Lower lobe of right lung (tissue), 2 donors: Measurements from ENCODE around the gene TNFRSF19. TPM values are rescaled to one million over a fixed set of nuclear protein-coding genes. Genes with fewer than 3 reads are reported as not detected.
"Not testable (repeated sequence)": the region's sequence is repeated elsewhere in the genome, so short reads cannot be mapped to it uniquely, and the experiment has no call there.

Source experiments
- ATAC-seq, 2 donors: fragments of 200-7000 bp; cut with Tn5 transposase; one replicate each; pipeline ENCODE4 v1.9.1; 2020 to 2022; ENCODE audit warnings: mild to moderate bottlenecking in 2 of 2, moderate library complexity in 2 of 2
- DNase-seq: peaks from one replicate; pipeline ENCODE4 v3.0.0-alpha.2; 2020
- H3K27ac ChIP-seq: fragments of 200-600 bp; one replicate; pipeline ENCODE4 v1.8.0; 2022
- H3K27me3 ChIP-seq: fragments of 200-600 bp; one replicate; pipeline ENCODE4 v1.8.0; 2022; ENCODE audit warnings: low read depth
- H3K36me3 ChIP-seq: fragments of 200-600 bp; one replicate; pipeline ENCODE4 v1.8.0; 2022; ENCODE audit warnings: mild to moderate bottlenecking
- H3K4me1 ChIP-seq: fragments of 200-600 bp; one replicate; pipeline ENCODE4 v1.8.0; 2022
- H3K4me3 ChIP-seq: fragments of 200-600 bp; one replicate; pipeline ENCODE4 v1.8.0; 2022; ENCODE audit warnings: mild to moderate bottlenecking
- H3K9me3 ChIP-seq: fragments of 200-600 bp; one replicate; pipeline ENCODE4 v1.8.0; 2022
- CTCF ChIP-seq: fragments of 200-600 bp; IDR thresholded peaks from one replicate; pipeline ENCODE4 v1.8.0; 2022; ENCODE audit warnings: antibody characterized with exemption, mild to moderate bottlenecking
- intact Hi-C: fragments of 100-400 bp; cut with DNase I; formaldehyde crosslinking; loops from one replicate; pipeline ENCODE4 v1.11.0; 2022
- long read RNA-seq: library from polyadenylated mRNA; unstranded; transcript quantifications from one replicate; pipeline ENCODE4 v2.0.0, GENCODE V29; 2021
- total RNA-seq: library from RNA; stranded (reverse); fragmentation: NEBNext Ultra II Directional; extraction: Animal tissue kit (Norgen Biotek cat#: 25700); gene quantifications from one replicate; pipeline ENCODE4 v1.2.1, GENCODE V29; 2021
- donor health status: DM: no; HTN: yes; CAD: no; lungs with severe emphysema.

Gene TNFRSF19
- total RNA-seq: 21.1 TPM
- long read RNA-seq, full-length matches to known transcripts: 8 of 16 reads
- long read RNA-seq, partial matches to known transcripts: 2 of 16 reads
- long read RNA-seq, other reads (novel, unspliced or antisense): 6 of 16 reads

GRCh38 chr13:23570099-23570920, at the start of gene TNFRSF19:
Gene TNFRSF19 (plus strand): TSS chr13:23570412. CDS start chr13:23590184, 19,772 bp downstream.
- Histone ChIP-seq H3K27ac (peak within 1 kb of the TSS; percentile 40), H3K27me3 (no peaks in the 10 kb centered on the region), H3K4me3 (peak within 1 kb of the TSS; percentile 41), H3K4me1 (no peaks in the 10 kb centered on the region), H3K9me3 (no peaks in the 10 kb centered on the region), H3K36me3 (no peaks in the 10 kb centered on the region)
- no peak for TF ChIP-seq CTCF
- intact Hi-C loops: no loop called here
- DNase-seq: no peak
- peak; percentile 65 to 72 for ATAC-seq

- DNase-seq, H3K27ac ChIP-seq, H3K4me1 ChIP-seq, intact Hi-C loops, H3K36me3 ChIP-seq, ATAC-seq, H3K27me3 ChIP-seq, H3K4me3 ChIP-seq, H3K9me3 ChIP-seq: not testable (repeated sequence)
These were observed 40.3 kb upstream of the TNFRSF19 start for GRCh38 chr13:23529926-23530325.

- no peak overlapping the region for H3K27ac ChIP-seq
- ATAC-seq: peak in 1 of 2 donors; percentile 19
- TF ChIP-seq CTCF: no peak
- intact Hi-C loops: no loop called here
- H3K27me3 ChIP-seq: no peaks in the 10 kb centered on the region
- H3K36me3 ChIP-seq: no peaks in the 10 kb centered on the region
- DNase-seq: no peak
- H3K4me1 ChIP-seq: no peaks in the 10 kb centered on the region
- no peak overlapping the region for H3K4me3 ChIP-seq
- H3K9me3 ChIP-seq: no peaks in the 10 kb centered on the region
These were observed 38.8 kb upstream of the TNFRSF19 start for GRCh38 chr13:23531446-23531845.

- Histone ChIP-seq H3K4me1 (no peaks in the 10 kb centered on the region), H3K9me3 (no peaks in the 10 kb centered on the region), H3K27ac (no peak overlapping the region), H3K27me3 (no peaks in the 10 kb centered on the region), H3K36me3 (no peaks in the 10 kb centered on the region), H3K4me3 (no peak overlapping the region)
- no peak for DNase-seq
- ATAC-seq: no peak
- intact Hi-C loops: no loop called here
- TF ChIP-seq CTCF: no peak
These were observed 36.1 kb upstream of the TNFRSF19 start for GRCh38 chr13:23534090-23534489.

GRCh38 chr13:23541221-23541824, 28.9 kb upstream of the TNFRSF19 start:
- no peaks in the 10 kb centered on the region for H3K4me1 ChIP-seq
- H3K9me3 ChIP-seq: no peaks in the 10 kb centered on the region
- ATAC-seq (peak in 1 of 2 donors; percentile 29), DNase-seq (no peak)
- intact Hi-C loops: no loop called here
- H3K27ac ChIP-seq: no peak overlapping the region
- TF ChIP-seq CTCF: no peak
- H3K4me3 ChIP-seq: no peak overlapping the region
- no peaks in the 10 kb centered on the region for H3K36me3 ChIP-seq
- H3K27me3 ChIP-seq: no peaks in the 10 kb centered on the region

GRCh38 chr13:23544668-23545067, 25.5 kb upstream of the TNFRSF19 start:
- H3K36me3 ChIP-seq: no peaks in the 10 kb centered on the region
- H3K4me1 ChIP-seq: no peaks in the 10 kb centered on the region
- H3K27me3 ChIP-seq: peaks cover 3% of the 10 kb centered on the region
- no peaks in the 10 kb centered on the region for H3K9me3 ChIP-seq
- DNase-seq (no peak), ATAC-seq (no peak)
- H3K4me3 ChIP-seq: no peak overlapping the region
- intact Hi-C loops: no loop called here
- no peak for TF ChIP-seq CTCF
- H3K27ac ChIP-seq: no peak overlapping the region
